ENCODE results near the gene PPP1R8. TPM values are rescaled to one million over a fixed set of nuclear protein-coding genes. Genes with fewer than 3 reads are reported as not detected.

The PPP1R8 gene
- total RNA-seq, 1 donor from 2014 or later = 51.9 TPM

Small RNA genes within 50 kb of the gene (small RNA-seq; reads per million reads assigned to genes)
- gene RNU6-1245P = not detected
- gene SCARNA1 = 49.2 reads per million, percentile 95 among the genes with 10 or more reads in this experiment

Other genes starting within 250 kb of the PPP1R8 start
- gene AHDC1, start 226.6 kb upstream of the PPP1R8 start, total RNA-seq = 11.9 TPM
- 0.78 TPM for gene FGR, start 195.6 kb upstream of the PPP1R8 start, total RNA-seq
- gene IFI6, start 158.6 kb upstream of the PPP1R8 start, total RNA-seq = 34.5 TPM
- 18.2 TPM for gene FAM76A, start 104.8 kb upstream of the PPP1R8 start, total RNA-seq
- gene STX12, start 57.6 kb upstream of the PPP1R8 start, total RNA-seq = 165 TPM
- 3.4 TPM for gene THEMIS2, start 41.8 kb downstream of the PPP1R8 start, total RNA-seq
- gene RPA2, start 83.8 kb downstream of the PPP1R8 start, total RNA-seq = 64.1 TPM
- not detected for gene SMPDL3B, start 104.2 kb downstream of the PPP1R8 start, total RNA-seq
- gene XKR8, start 129.2 kb downstream of the PPP1R8 start, total RNA-seq = 3.4 TPM